Measurements from ENCODE around the gene ITGB2. TPM values are rescaled to one million over a fixed set of nuclear protein-coding genes. Genes with fewer than 3 reads are reported as not detected.

ITGB2 gene
- 0.48 to 0.85 TPM (median 0.84 TPM) in 5 replicates for total RNA-seq (2022; extraction: Qiagen RNA extraction)

DNA sequence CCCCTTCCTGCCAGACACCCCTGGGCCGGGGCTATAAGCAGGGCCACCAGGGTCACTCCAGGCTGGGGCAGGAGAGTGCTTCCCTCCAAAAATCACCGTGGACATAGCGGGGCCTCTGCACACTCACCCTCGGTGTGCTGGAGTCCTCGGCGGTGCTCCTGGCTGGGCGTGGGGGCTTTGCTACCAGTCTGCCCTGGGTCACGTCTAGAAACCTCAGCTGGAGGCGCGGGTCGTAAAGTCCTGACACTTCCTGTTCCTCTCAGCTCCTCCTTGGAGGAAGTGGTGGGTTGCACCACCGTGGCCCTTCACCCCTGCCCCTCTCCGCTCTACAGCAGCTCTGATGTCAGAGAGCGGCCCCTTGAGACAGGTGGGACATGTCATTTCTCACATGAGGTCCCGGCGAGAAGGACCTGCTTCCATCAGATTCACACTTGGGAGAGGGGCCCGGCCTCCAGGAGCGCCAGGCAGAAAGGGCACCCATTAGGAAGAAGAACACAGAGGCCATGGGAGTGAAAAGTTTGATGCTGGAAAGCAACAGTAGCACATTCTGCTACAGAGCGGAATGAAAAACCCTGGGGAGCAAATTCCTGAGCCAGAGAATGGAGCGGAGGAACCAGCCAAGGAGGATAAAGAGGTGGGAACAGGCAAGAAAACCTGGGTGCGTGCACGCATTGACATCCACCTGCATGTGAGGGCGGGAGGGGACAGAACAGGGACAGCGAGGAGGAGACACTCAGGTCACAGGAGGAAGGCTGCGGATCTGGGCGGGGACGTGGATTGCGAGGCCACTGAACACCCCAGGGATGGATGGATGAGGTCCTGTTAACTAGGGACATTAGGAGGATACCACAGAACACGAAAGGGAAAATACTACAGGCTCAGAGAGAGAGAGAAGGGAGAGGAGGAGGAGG is at the start of gene ITGB2:
TSS of gene ITGB2 (minus strand) at position 206 of the 911 bp plus-strand sequence. CDS start 10,117 bp downstream, outside the sequence.

DNA sequence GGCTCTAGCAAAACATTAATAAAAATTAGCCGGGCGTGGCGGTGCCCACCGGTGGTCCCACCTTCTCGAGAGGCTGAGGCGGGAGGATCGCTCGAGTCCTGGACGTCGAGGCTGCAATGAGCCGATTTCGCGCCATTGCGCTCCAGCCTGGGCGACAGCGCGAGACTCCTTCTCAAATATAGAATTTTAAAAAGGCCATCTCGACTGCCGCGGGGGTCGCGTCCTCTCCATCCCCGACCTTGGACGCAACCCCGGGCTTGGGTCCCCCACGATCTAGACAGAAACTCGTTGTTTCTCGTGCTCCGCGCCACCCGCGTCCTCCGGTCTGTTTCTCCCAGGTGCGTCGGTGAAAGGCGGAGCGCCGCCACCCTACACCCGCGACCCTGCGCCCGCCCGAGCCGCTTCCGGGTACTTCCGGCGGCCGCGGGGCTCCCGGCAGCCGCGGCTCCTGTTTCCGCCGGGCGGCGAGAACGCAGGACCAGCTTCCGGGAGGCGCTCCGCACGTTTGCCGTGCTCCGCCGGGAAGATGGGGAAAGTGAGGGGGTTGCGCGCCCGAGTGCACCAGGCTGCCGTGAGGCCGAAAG is 18.9 kb upstream of the ITGB2 start, which contains the start of gene SLX9:
TSS of gene SLX9 (plus strand) at position 498 of the 584 bp plus-strand sequence. CDS start at position 527, 29 bp downstream.

DNA sequence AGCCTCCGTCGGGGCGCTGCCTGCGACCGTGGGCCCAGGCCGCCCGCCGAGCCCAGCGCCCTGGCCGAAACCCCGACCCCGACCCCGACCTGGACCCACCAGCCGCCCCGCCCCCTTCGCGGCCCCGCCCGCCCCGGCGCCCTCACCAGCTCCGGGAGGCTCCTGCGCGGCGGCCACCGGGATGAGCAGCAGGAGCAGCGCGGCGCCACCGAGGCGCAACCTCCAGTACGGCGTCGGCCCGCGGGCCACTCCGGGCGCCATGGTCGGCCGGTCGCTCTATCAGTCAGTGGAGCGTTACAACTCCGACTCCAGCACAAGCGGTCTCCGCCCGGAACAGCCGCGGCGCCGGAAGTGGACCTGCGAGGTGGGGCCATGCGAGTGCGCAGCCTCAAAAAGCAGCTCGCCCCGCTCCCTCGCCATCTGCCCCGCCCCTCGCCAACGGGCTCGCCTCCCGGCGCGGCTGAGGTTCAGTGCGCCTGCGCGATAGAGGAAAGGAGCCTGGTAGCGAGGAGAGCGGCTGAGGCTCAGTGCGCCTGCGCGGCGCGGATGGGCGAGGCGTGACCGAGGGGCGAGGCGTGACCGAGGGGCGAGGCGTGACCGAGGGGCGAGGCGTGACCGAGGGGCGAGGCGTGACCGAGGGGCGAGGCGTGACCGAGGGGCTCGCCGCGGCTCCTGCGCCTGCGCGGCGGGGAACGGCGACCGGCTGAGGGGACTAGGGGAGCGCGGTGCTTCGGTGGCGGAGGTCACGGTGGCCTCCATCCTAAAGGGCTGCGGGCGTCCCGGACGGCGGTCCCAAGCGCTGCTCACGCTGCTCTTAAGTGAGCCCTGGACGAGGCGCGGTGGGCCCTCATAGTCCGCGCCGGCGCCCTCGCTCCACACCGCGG is 47.1 kb downstream of the ITGB2 start, which contains the start of gene PTTG1IP:
TSS of gene PTTG1IP (minus strand) at position 335 of the 884 bp plus-strand sequence. CDS start at position 261, 74 bp downstream.

Other genes starting within 250 kb of the ITGB2 start
- not detected in 5 replicates for gene KRTAP12-1, start 238.7 kb downstream of the ITGB2 start, total RNA-seq (2022; extraction: Qiagen RNA extraction)
- not detected in 5 replicates for gene KRTAP10-12, start 223.7 kb downstream of the ITGB2 start, total RNA-seq (2022; extraction: Qiagen RNA extraction)
- not detected in 5 replicates for gene TSPEAR, start 209.3 kb downstream of the ITGB2 start, total RNA-seq (2022; extraction: Qiagen RNA extraction)
- 30.3 to 39.6 TPM (median 32.3 TPM) in 5 replicates for gene UBE2G2, start 119.1 kb downstream of the ITGB2 start, total RNA-seq (2022; extraction: Qiagen RNA extraction)
- gene SUMO3, start 102.8 kb downstream of the ITGB2 start, total RNA-seq (2022; extraction: Qiagen RNA extraction): 59.2 to 68.0 TPM (median 64.4 TPM) in 5 replicates
- 93.7 to 101 TPM (median 97.6 TPM) in 5 replicates for gene PTTG1IP, start 47.2 kb downstream of the ITGB2 start, total RNA-seq (2022; extraction: Qiagen RNA extraction)
- gene SLX9, start 19.1 kb upstream of the ITGB2 start, total RNA-seq (2022; extraction: Qiagen RNA extraction): 40.0 to 62.2 TPM (median 59.7 TPM) in 5 replicates
- 6.5 to 11.5 TPM (median 8.4 TPM) in 5 replicates for gene ADARB1, start 153.7 kb upstream of the ITGB2 start, total RNA-seq (2022; extraction: Qiagen RNA extraction)